Subcutaneous adipose tissue (tissue), 4 donors: ENCODE measurements around the gene FBF1. TPM values are rescaled to one million over a fixed set of nuclear protein-coding genes. Genes with fewer than 3 reads are reported as not detected.

Source experiments
- total RNA-seq, 4 donors: library from RNA; depleted of rRNA; stranded (reverse); fragments of >200 nt; gene quantifications; one replicate each; pipeline ENCODE4 v1.1.0, GENCODE V29; 2016
- TF ChIP-seq, protein P1 (sequence below): fragments of 450-650 bp; IDR thresholded peaks from one replicate; pipeline ENCODE4 v1.5.1; 2016; ENCODE audit warnings: low read depth, mild to moderate bottlenecking, control low read depth, antibody characterized with exemption, moderate library complexity

FBF1 gene
- total RNA-seq, 4 donors from 2014 or later = 3.1 to 8.8 (median 6.7) TPM

DNA sequence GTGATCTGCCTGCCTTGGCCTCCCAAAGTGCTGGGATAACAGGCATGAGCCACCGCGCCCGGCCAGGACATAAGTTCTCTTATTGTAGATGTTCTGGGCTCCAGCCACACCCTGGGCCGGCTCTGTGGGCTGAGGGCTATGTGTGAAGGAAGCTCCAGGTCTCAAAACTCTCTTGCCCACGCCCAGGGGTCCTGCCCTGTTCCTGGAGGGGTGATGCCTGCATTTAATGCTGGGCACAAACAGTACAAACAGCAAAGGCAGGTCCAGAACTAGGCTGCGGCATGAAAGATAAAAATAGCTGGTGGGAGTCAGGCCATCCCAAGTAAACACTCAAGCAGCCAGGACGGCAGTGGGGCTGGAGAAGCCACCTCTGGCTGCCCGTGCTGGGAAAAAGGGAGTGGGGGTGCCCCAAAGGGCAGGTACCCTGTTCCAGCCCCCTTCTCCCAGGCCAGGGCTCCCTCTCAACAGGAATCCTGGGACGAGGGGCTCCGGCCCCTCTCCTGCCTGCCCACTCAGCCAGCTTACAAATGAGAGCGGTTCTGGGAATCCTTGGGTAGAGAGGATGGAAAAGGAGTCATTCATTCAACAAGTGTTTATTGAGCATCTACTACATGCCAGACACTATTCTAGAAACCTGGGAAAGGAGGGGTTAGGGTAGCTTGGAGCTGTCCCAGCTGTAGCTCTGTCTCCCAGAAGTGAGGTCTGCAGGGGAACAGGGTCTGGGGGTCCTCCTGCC is 67.1 kb downstream of the FBF1 start:
- TF ChIP-seq, protein P1, sequence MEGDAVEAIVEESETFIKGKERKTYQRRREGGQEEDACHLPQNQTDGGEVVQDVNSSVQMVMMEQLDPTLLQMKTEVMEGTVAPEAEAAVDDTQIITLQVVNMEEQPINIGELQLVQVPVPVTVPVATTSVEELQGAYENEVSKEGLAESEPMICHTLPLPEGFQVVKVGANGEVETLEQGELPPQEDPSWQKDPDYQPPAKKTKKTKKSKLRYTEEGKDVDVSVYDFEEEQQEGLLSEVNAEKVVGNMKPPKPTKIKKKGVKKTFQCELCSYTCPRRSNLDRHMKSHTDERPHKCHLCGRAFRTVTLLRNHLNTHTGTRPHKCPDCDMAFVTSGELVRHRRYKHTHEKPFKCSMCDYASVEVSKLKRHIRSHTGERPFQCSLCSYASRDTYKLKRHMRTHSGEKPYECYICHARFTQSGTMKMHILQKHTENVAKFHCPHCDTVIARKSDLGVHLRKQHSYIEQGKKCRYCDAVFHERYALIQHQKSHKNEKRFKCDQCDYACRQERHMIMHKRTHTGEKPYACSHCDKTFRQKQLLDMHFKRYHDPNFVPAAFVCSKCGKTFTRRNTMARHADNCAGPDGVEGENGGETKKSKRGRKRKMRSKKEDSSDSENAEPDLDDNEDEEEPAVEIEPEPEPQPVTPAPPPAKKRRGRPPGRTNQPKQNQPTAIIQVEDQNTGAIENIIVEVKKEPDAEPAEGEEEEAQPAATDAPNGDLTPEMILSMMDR = no peak

- TF ChIP-seq, protein P1 = no peak
These were observed 68.1 kb downstream of the FBF1 start for GRCh38 chr17:75872434-75873351.

GRCh38 chr17:75869282-75870141 is 71.3 kb downstream of the FBF1 start:
- TF ChIP-seq, protein P1 = no peak

DNA sequence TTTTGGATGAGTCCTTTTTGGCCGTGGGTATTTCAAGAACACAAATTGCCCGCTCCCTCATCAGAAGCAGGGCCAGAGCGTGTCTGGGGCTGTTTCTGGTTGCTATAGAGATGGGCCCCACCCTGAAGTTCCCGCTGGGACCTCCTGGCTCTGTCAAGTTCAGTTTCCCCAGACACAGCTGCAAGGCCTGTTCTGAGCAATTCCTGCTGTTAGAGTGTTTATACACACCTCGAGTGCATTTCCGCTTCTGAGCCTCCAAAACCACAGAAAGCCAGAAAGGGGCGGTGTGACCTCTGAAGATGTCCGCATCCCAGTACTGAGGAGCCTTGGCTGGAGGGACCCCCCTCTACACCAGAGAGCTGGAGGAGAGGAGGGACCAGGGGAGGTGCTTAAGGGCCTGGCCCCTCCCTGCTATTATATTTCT is 76.4 kb downstream of the FBF1 start:
- TF ChIP-seq, protein P1 = no peak

- TF ChIP-seq, protein P1 = no peak
These were observed 78.9 kb downstream of the FBF1 start for GRCh38 chr17:75861927-75862317.

Other genes starting within 250 kb of the FBF1 start
- gene ITGB4, start 219.6 kb downstream of the FBF1 start, total RNA-seq = 10 to 100 TPM in 2 of 4 donors, 1 to 10 TPM in 2; 5.1 to 25.2 (median 9.9) TPM
- 10 to 100 TPM; 13.2 to 31.3 (median 24.5) TPM for gene GALK1, start 175.8 kb downstream of the FBF1 start, total RNA-seq
- 10 to 100 TPM; 21.8 to 42.1 (median 29.7) TPM for gene UNK, start 156.2 kb downstream of the FBF1 start, total RNA-seq
- gene UNC13D, start 96.6 kb downstream of the FBF1 start, total RNA-seq = 1 to 10 TPM; 4.7 to 9.7 (median 8.5) TPM
- 10 to 100 TPM; 55.3 to 91.7 (median 65.6) TPM for gene WBP2, start 85.7 kb downstream of the FBF1 start, total RNA-seq
- 10 to 100 TPM; 10.3 to 23.0 (median 20.8) TPM for gene TRIM47, start 62.5 kb downstream of the FBF1 start, total RNA-seq
- 10 to 100 TPM; 14.3 to 33.9 (median 24.7) TPM for gene TRIM65, start 44.1 kb downstream of the FBF1 start, total RNA-seq
- gene MRPL38, start 36.2 kb downstream of the FBF1 start, total RNA-seq = 10 to 100 TPM; 28.4 to 57.9 (median 46.0) TPM
- gene ACOX1, start 38.1 kb upstream of the FBF1 start, total RNA-seq = 100 to 1,000 TPM in 3 of 4 donors, 10 to 100 TPM in 1; 97.3 to 165 (median 103) TPM
- gene TEN1, start 38.2 kb upstream of the FBF1 start, total RNA-seq = 10 to 100 TPM in 3 of 4 donors, 1 to 10 TPM in 1; 4.7 to 29.0 (median 20.8) TPM
- gene CDK3, start 59.8 kb upstream of the FBF1 start, total RNA-seq = 10 to 100 TPM in 1 of 4 donors, 1 to 10 TPM in 3; 4.9 to 10.2 (median 5.7) TPM
- 1 to 10 TPM in 1 of 4 donors, under 1 TPM in 3; 0.19 to 1.3 (median 0.87) TPM for gene EVPL, start 86.3 kb upstream of the FBF1 start, total RNA-seq
- gene SRP68, start 131.5 kb upstream of the FBF1 start, total RNA-seq = 10 to 100 TPM; 39.8 to 74.2 (median 48.4) TPM
- gene GALR2, start 133.7 kb upstream of the FBF1 start, total RNA-seq = not detected
- not detected for gene ZACN, start 138.1 kb upstream of the FBF1 start, total RNA-seq
- gene EXOC7, start 162.7 kb upstream of the FBF1 start, total RNA-seq = 10 to 100 TPM; 57.7 to 79.1 (median 71.4) TPM
- not detected for gene FOXJ1, start 200.2 kb upstream of the FBF1 start, total RNA-seq